Muscle layer of colon (tissue), 2 donors: Measurements from ENCODE around the gene PHF5A.

Experiments
- H3K27ac ChIP-seq: one replicate; pipeline ENCODE4 v1.7.0; 2013; ENCODE audit warnings: low read depth, mild to moderate bottlenecking, low read length, moderate library complexity
- H3K27me3 ChIP-seq, 2 donors: one replicate each; pipeline ENCODE4 v1.7.0; 2013; ENCODE audit warnings: low read length in 2 of 2, mild to moderate bottlenecking in 2 of 2; ENCODE audit not compliant: insufficient read depth in 2 of 2, control insufficient read depth in 1 of 2
- H3K36me3 ChIP-seq: one replicate; pipeline ENCODE4 v1.7.0; 2013; ENCODE audit warnings: mild to moderate bottlenecking, low read length; ENCODE audit not compliant: insufficient read depth
- H3K4me1 ChIP-seq: one replicate; pipeline ENCODE4 v1.7.0; 2013; ENCODE audit warnings: mild to moderate bottlenecking, low read length; ENCODE audit not compliant: insufficient read depth
- H3K4me3 ChIP-seq, 2 donors: one replicate each; pipeline ENCODE4 v1.7.0; 2013; ENCODE audit warnings: low read length in 2 of 2, low read depth in 1 of 2, mild to moderate bottlenecking in 1 of 2, moderate library complexity in 1 of 2
- H3K9ac ChIP-seq: one replicate; pipeline ENCODE4 v1.7.0; 2013; ENCODE audit warnings: low read length
- H3K9me3 ChIP-seq: one replicate; pipeline ENCODE4 v1.7.0; 2013; ENCODE audit warnings: mild to moderate bottlenecking, low read length
- donor health status: abdominal sarcoma.
- donor health status: Adenocarcinoma of cecum.

The PHF5A gene

DNA sequence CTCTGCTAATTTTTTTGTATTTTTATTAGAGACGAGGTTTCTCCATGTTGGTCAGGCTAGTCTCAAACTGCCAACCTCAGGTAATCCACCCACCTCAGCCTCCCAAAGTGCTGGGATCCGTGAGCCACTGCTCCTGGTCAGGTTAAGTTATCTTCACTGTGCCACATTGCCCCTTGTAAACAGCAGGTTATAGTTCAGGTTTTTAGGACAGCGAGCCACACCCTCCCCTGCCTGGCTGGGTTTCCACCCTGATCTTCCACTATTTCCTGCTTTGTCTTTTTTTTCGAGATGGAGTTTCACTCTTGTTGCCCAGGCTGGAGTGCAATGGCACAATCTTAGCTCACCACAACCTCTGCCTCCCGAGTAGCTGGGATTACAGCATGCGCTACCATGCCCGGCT lies 16.5 kb upstream of the PHF5A start:
- Histone ChIP-seq H3K9me3 (no peaks in the 10 kb centered on the region), H3K27ac (no peak overlapping the region), H3K27me3 (no peaks in the 10 kb centered on the region), H3K4me3 (no peak overlapping the region), H3K4me1 (peaks cover 46% of the 10 kb centered on the region), H3K36me3 (peaks cover 5% of the 10 kb centered on the region), H3K9ac (no peak overlapping the region)

DNA sequence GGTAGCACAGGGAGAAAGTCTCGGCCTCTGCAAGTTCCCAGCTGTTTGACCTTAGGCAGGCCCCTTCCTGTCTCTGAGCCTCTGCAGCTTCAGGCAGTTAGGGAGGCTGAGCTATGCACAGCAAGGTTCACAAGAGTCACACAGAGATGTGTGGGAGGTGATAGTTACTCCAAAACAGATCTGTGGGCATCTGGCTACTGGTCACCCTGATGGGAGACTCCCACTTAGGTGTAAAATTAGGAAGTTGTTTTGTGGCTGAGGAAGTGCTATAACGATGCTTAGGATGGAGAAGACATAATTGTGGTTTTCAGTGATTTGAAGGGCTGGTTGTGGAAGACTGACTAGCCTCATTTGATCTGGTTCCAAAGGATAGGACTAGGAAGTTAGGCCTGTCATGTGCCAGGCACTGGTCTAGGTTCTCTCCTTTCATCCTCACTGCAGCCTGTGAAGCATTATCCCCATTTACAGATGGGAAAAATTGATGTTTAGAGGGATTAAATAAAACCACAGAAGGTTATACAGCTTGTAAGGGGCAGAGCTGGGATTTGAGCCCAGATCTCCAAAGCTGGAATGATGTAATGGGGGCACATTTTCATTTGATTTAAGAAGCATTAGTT lies 13.9 kb upstream of the PHF5A start:
- Histone ChIP-seq H3K9me3 (no peaks in the 10 kb centered on the region), H3K27me3 (no peaks in the 10 kb centered on the region), H3K9ac (no peak overlapping the region), H3K27ac (no peak overlapping the region), H3K4me1 (peaks cover 55% of the 10 kb centered on the region), H3K4me3 (no peak overlapping the region), H3K36me3 (peaks cover 8% of the 10 kb centered on the region)

DNA sequence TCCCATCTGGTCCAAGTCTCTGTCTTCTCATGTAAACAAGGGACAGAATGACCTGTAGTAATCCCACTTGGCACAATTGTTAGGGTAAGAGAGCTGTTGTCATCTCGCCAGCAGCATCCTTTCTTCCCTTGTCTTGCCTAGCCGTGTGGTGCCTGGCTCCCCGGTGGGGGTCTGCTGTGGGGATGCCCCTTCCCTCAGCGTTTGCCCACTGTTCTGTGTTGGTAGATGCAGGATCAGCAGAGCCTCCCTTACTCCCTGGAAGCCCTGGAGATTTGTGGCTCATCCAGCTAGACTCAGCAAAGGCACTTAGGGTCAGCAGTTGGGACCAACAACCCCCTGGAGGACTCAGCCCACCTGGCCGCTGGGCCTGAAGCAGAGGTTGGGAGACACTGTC lies 13.4 kb upstream of the PHF5A start:
- H3K4me3 ChIP-seq = no peak overlapping the region
- no peak overlapping the region for H3K27ac ChIP-seq
- H3K9ac ChIP-seq = no peak overlapping the region

DNA sequence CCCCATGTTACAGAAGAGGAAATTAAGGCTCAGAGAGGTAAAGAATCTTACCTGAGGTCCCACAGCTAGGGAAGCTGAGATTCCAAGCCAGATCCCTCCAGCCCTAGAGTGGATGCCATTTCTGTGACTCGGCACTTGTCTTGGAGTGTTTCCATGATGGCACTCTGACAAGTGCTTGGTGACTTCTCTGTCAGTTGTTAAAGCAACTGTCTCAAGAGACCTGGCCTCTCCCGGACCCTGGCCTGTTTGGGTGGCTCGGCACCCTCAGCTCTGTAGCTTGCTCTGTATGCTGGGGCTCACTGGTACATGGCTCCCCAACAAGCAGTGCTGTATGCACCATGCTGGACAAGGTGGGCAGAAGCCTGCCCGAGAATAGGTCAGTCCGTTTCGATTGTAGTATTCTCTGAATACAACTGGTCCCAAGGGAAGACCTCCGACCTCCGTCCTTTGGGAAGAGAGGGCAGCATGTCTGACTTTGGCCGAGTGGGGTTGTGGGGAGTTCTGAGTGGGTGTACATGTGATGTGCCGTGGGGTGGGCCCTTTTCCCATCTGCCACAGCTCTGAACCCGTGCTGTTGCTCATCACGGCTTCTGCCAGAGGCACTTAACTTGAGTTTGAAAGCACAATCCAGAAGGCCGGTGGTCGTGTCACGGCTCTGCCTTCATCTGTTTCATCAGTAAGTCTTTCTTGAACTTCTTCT lies 12.8 kb upstream of the PHF5A start:
- no peaks in the 10 kb centered on the region for H3K27me3 ChIP-seq
- H3K9me3 ChIP-seq = no peaks in the 10 kb centered on the region
- H3K4me3 ChIP-seq = no peak overlapping the region
- peak overlapping the region; percentile 48 for H3K27ac ChIP-seq
- H3K36me3 ChIP-seq = peaks cover 9% of the 10 kb centered on the region
- peaks cover 47% of the 10 kb centered on the region for H3K4me1 ChIP-seq
- no peak overlapping the region for H3K9ac ChIP-seq

More for the DNA sequence above, 13.4 kb upstream of the PHF5A start:
- Histone ChIP-seq H3K9me3 (no peaks in the 10 kb centered on the region), H3K4me1 (peaks cover 50% of the 10 kb centered on the region), H3K27me3 (no peaks in the 10 kb centered on the region), H3K36me3 (peaks cover 9% of the 10 kb centered on the region)

DNA sequence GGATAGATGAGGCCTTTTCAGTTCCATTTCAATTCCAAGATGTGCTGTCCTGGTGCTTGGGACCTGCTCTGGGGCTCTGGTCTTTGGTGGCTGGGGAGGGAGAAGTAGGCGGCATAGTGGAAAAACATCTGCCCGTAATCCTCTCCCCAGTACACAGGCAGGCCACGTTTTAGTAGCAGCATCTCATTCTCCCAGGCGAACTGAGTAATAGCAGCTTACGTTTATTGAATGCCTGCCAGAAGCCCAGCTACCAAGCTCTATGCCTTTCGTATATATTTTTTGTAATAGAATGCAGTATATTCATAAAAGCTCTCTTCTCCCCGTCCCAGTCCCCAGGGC lies 11.9 kb upstream of the PHF5A start:
- H3K9ac ChIP-seq = no peak overlapping the region
- peak overlapping the region in 1 of 2 donors; percentile 9 for H3K4me3 ChIP-seq

DNA sequence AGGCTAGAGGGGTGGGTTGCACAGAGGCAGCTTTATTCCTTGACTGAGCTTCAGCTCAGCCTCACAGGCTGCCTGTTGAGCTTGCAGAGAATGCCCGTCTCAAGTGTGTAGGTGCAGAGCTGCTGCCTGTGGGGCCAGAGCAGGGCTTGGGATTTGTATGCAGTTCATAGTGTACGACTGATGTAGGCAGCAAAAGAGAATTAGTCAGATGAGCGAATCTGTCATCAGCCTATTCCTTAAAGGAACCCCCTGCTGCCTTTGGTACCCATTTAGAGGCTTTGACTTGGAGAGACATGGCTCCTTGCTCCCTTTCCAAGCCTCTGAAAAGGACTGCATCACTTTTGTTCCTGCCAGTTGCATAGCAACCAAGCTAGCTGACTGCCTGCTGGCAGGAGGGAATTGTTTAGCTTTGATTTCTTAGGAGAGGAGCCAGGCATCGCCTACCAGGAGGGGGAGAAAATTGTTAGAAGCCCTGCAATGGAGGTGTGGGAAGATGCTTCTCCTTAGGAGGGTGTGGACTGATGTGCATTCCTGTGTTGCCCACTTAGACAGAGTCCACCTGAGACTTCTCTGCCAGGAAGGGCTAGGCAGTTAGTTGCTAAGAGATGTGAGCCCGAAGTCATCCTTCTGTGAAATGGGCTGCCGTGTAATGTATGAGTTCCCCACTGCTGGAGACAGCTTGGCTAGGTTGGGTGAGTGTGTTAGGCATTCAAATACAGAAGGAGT lies 11.3 kb upstream of the PHF5A start:
- peak overlapping the region; percentile 60 for H3K27ac ChIP-seq
- peaks cover 47% of the 10 kb centered on the region for H3K4me1 ChIP-seq
- H3K4me3 ChIP-seq = peak overlapping the region in 1 of 2 donors; percentile 9
- H3K36me3 ChIP-seq = peaks cover 9% of the 10 kb centered on the region
- no peak overlapping the region for H3K9ac ChIP-seq
- no peaks in the 10 kb centered on the region for H3K9me3 ChIP-seq
- no peaks in the 10 kb centered on the region for H3K27me3 ChIP-seq

More for the DNA sequence above, 11.9 kb upstream of the PHF5A start:
- no peaks in the 10 kb centered on the region for H3K9me3 ChIP-seq
- H3K27ac ChIP-seq = peak overlapping the region; percentile 60
- no peaks in the 10 kb centered on the region for H3K27me3 ChIP-seq
- H3K4me1 ChIP-seq = peaks cover 47% of the 10 kb centered on the region
- peaks cover 9% of the 10 kb centered on the region for H3K36me3 ChIP-seq

DNA sequence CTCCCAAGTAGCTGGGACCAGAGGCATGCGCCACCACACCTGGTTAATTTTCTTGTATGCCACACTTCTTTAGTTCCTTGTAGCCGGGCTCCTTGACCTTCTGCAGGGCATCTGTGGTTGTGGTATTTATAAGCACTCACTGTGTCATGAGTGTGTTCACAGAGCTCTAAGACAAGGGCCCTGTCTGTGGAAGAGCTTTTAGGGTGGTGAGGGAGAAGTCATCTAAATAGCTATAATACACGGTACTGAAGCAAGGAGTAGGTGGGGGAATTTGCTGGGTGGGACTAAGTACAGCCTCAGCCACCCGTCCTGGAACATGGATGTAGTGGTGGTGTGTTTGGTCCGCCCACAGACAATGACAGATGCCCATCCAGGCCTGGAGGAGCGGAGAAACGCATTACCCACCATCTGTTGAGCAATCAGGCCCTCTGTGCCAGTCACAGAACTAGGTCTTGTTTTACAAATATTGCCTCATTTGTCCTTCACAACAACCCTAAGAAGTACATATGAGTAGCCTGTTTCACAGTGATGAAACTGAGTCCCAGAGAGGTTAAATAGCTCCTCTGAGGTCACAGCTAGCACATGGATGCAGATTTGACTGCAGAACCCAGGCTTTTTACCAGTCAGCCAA lies 10.5 kb upstream of the PHF5A start:
- Histone ChIP-seq H3K27me3 (no peaks in the 10 kb centered on the region), H3K9ac (no peak overlapping the region), H3K27ac (no peak overlapping the region), H3K4me3 (no peak overlapping the region), H3K9me3 (no peaks in the 10 kb centered on the region), H3K4me1 (peaks cover 47% of the 10 kb centered on the region), H3K36me3 (peaks cover 9% of the 10 kb centered on the region)

DNA sequence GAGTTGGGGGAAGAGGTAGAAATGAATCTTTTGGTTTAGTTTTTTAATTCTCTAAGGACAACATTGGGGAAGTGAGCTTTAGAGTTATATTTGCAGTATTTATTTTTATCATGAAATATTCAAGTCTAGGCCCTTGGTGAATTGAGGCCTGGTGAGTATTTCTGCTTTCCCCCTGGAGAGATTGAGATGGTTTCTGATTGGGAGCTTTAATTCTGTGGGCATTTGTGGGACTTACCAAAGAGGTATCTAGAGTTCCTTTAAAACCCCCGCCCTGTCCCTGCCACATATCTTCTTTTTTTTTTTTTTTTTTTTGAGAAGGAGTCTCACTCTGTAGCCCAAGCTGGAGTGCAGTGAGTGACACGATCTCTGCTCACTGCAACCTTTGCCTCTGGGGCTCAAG lies 10.0 kb upstream of the PHF5A start:
- no peak overlapping the region for H3K9ac ChIP-seq
- H3K4me1 ChIP-seq = peaks cover 47% of the 10 kb centered on the region
- H3K27ac ChIP-seq = no peak overlapping the region
- no peaks in the 10 kb centered on the region for H3K27me3 ChIP-seq
- H3K4me3 ChIP-seq = no peak overlapping the region
- no peaks in the 10 kb centered on the region for H3K9me3 ChIP-seq
- peaks cover 9% of the 10 kb centered on the region for H3K36me3 ChIP-seq

DNA sequence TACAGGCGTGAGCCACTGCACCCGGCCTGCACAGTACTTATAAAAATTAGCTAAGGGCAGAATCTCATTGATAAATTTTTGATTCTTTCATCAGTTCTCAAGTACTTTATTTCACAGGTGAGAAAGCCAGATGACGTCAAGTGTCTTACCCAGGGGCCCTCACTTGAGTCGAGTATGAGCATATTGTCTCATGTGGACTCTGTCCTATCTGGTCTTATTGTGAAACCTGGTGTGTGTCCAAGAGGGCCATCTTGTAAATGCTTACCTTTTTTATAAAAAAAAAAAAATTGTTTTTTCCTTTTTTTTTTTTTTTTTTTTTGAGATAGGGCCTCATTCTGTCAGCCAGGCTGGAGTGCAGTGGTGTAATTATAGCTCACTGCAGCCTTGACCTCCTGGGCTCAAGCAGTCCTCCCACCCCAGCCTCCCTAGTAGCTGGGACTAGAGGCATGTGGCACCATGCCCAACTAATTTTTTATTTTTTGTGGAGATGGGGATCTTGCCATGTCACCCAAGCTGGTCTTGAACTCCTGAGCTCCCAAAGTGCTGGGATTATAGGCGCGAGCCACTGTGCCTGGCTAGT lies 6.5 kb upstream of the PHF5A start:
- no peaks in the 10 kb centered on the region for H3K27me3 ChIP-seq
- H3K4me1 ChIP-seq = peaks cover 26% of the 10 kb centered on the region
- H3K4me3 ChIP-seq = no peak overlapping the region
- H3K9ac ChIP-seq = no peak overlapping the region
- no peaks in the 10 kb centered on the region for H3K9me3 ChIP-seq
- peaks cover 18% of the 10 kb centered on the region for H3K36me3 ChIP-seq
- H3K27ac ChIP-seq = no peak overlapping the region

DNA sequence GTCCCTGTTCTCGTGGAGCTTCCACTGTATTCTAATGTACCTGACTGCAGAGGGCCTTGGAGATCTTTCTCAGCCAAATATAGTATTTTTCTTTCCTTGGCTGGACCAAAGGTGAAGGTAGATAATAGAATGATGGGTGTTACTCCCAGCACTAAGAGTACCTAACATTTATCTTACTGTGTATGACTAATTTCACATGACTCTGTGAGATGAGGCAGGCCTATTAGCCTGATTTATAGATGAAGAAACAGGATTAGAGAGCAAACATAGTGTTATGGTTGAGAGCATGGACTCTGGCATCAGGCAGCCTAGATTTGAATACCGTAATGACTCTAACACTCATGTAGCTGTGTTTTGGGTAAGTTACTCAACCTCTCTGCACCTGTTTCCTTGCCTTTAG lies 3.1 kb upstream of the PHF5A start:
- H3K27ac ChIP-seq = no peak overlapping the region
- H3K4me1 ChIP-seq = peaks cover 27% of the 10 kb centered on the region
- H3K27me3 ChIP-seq = no peaks in the 10 kb centered on the region
- H3K4me3 ChIP-seq = no peak overlapping the region
- H3K9ac ChIP-seq = no peak overlapping the region
- no peaks in the 10 kb centered on the region for H3K9me3 ChIP-seq
- peaks cover 21% of the 10 kb centered on the region for H3K36me3 ChIP-seq

DNA sequence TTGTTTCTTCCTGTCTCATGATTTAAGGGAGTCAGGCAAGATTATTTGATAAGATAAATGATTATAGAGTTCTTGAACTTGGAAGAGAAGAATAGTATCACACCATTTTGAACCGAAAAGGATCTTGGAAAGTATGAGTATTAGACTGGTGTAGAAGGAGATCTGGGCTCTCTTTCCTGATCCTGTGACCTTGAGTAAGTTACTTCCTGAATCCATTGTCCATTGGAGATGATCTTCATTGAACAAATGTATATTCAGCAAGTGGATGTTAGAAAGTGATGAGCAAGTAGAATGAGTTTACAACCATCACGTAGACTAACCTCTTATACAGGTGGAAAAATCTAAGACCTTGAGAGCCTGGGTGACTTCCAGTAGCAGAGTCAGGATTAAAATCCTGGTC lies 2.4 kb upstream of the PHF5A start:
- no peaks in the 10 kb centered on the region for H3K9me3 ChIP-seq
- peaks cover 27% of the 10 kb centered on the region for H3K4me1 ChIP-seq
- no peak overlapping the region for H3K4me3 ChIP-seq
- no peak overlapping the region for H3K9ac ChIP-seq
- no peaks in the 10 kb centered on the region for H3K27me3 ChIP-seq
- peaks cover 27% of the 10 kb centered on the region for H3K36me3 ChIP-seq
- no peak overlapping the region for H3K27ac ChIP-seq
